GM19043 (cell line): ENCODE results near the gene PHAF1.
A peak's percentile ranks its signal among the peaks of the same experiment; 100 is the strongest.

Experiments used
- ATAC-seq: cut with Tn5 transposase; IDR thresholded peaks from one replicate; pipeline ENCODE4 v1.9.1; 2021; ENCODE audit warnings: low read depth; ENCODE audit not compliant: unreplicated experiment

The PHAF1 gene

GRCh38 chr16:67161595-67162058 lies 51.9 kb downstream of the PHAF1 start:
- ATAC-seq = no peak

GRCh38 chr16:67162506-67163163 lies 52.9 kb downstream of the PHAF1 start:
- no peak for ATAC-seq

GRCh38 chr16:67163164-67163998 lies 53.6 kb downstream of the PHAF1 start:
- ATAC-seq = no peak

DNA sequence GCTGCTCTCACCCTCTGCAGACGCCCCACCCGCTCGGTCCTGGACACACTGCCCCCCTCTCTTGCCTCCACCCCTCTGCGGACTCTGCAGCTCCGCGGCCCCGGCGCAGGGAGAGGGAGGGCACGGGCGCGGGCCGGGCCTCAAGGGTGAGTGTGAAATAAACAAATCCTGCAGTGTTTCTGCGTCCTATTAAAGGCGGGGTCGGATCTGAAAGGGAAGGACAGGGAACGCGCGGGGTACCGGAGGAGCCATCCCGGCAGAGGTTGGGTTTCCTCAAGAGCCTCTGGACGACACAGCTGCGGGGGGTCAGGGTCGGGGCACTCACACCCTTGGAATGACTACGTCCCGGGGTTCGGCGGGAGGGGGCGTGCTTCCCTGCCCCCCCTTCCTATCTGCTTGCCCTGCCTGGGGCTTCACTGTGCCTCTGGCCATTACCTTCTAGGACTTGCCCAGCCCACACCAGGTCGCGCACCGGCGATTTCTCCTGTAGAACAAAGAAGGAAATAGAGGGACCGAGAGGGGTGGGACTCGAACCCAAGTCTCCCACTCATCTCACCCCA lies 54.3 kb downstream of the PHAF1 start:
- ATAC-seq = no peak

GRCh38 chr16:67164599-67165061 lies 54.9 kb downstream of the PHAF1 start, which contains the start of gene HSF4:
TSS of gene HSF4 (plus strand) at chr16:67164745. CDS start at chr16:67164812, 67 bp downstream.
- no peak for ATAC-seq

- no peak for ATAC-seq
Measured at GRCh38 chr16:67165121-67166078, 55.7 kb downstream of the PHAF1 start.

GRCh38 chr16:67166110-67166547 lies 56.4 kb downstream of the PHAF1 start:
- no peak for ATAC-seq

DNA sequence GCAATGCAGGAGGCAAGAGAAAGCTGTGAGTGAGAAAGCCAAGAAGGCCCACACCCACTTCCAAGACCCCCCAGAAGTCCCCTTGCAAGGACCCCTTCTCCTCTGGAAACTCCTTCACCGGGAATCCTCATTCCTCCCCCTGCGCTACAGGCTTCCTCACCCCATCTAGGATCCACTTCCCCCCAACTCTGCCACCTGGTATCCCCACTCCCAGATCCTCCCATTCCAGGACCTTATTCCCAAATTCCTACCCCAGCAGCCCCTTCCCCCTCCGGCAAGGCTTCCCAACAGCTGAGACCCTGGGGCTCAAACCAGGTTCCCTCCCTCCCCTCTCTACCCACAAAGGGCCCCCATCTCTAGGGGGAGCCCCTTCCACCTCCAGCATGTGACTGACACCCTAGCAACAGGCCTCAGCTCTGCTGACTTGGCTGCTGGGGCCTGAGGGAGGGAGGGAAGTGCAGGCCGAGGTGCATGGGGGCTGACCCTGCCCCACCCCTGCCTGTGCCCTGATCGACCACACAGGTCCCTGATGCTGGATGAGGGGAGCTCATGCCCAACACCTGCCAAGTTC lies 56.9 kb downstream of the PHAF1 start:
- no peak for ATAC-seq

- ATAC-seq = no peak
Measured at GRCh38 chr16:67167588-67167987, 57.8 kb downstream of the PHAF1 start.

GRCh38 chr16:67169011-67169451 lies 59.3 kb downstream of the PHAF1 start:
- ATAC-seq = no peak

GRCh38 chr16:67169642-67170167 lies 60.0 kb downstream of the PHAF1 start:
- ATAC-seq = no peak

DNA sequence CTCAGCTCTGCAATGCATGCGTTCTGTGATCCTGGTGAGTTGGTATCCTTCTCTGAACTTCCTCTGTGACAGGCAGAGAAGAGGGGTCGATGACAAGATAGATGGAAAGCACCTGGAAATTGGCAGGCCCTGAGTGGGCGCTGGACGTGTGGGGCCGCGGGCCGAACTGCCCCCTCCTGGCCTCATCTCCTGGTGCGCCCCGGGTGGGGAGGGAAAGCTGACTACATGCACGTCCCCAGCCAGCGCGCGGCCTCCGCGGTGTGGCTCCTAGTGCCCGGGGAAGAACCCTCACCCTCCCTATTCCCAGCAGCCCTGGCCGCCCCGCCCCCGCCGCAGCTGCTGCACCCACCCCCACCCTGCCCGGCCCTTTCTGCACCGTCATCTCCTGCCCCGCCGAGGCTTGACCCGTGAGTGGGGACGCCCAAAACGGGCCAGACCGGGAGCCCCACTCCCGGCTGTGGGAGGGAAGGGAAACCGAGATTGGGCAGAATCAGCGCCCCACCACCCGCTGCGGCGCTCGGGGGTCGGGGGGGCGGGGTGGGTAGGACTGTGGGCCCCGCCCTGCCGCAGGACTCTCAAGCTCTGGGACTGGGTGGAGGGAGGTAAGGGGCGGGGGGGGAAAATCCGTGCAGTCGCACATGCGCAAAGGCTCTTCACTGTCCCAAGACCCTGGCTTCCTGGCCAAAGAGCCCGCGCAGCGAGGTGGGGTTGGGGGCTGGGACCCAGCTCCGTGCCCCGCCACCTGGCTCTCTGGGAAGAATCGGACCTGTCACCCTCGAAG lies 60.6 kb downstream of the PHAF1 start, which contains the start of gene NOL3:
TSS of gene NOL3 (plus strand) at position 371 of the 781 bp plus-strand sequence.
- peak; percentile 32 for ATAC-seq

DNA sequence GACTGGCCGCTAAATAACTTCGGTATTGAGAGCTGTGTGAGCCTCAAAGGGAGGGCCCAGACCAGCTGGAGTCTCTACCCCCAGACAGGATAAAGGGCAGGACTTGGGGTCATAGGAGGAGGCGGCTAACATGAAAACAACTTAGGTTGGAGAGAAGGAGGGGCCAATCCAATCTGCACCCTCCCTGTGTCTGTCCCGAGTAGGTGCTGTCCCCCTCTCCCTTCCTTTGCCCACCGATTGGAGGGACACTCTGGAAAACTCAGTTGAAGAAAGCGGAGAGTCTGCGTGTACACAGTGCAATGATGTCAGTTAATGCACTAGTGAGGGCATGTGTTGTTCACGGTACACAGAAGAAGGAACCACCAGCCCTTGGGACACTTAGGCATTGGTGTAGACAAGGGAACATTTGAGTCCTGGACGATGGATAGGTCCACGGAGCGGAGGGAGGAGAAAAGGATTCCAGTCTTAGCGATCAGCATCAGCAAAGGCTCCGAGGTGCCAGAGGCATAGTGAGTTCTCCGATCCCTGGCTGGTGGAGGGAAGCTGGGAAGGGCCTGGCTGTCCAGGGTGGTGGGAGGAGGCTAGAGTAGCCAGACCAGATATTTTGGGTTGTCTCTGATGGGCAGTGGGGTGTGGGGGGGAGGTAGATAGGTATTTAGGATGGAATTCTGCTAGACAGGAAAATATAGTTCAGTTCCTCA lies 61.4 kb downstream of the PHAF1 start:
- ATAC-seq = no peak

DNA sequence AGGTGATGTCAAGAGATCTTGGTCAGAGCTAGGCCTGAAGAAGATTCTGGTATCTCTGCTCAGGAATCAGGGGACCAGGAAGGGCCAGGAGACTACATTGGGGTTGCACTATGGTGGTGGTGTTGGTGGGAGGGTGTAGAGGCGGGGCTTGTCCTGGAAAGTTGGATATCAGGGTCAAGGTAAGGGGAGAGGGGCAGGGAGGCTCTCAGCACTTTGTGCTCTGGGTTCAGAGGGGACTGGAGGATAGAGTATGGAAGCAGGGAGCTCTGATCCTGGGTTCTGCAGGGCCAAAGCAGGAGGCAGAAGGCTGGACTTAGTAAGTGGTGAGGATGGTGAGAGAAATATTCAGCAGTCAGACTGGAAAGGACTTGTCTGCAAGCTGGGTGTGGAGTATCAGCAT lies 63.6 kb downstream of the PHAF1 start:
- ATAC-seq = no peak

GRCh38 chr16:67173808-67174705 lies 64.3 kb downstream of the PHAF1 start:
- ATAC-seq = peak; percentile 40

GRCh38 chr16:67174706-67175231 lies 65.0 kb downstream of the PHAF1 start:
- ATAC-seq = no peak

GRCh38 chr16:67176662-67177061 lies 66.9 kb downstream of the PHAF1 start:
- no peak for ATAC-seq
